GM18861 (cell line): ENCODE results near the gene TCIRG1.

Experiments
- ATAC-seq: cut with Tn5 transposase; IDR thresholded peaks from one replicate; pipeline ENCODE4 v1.9.1; 2021; ENCODE audit not compliant: unreplicated experiment

Gene TCIRG1

DNA sequence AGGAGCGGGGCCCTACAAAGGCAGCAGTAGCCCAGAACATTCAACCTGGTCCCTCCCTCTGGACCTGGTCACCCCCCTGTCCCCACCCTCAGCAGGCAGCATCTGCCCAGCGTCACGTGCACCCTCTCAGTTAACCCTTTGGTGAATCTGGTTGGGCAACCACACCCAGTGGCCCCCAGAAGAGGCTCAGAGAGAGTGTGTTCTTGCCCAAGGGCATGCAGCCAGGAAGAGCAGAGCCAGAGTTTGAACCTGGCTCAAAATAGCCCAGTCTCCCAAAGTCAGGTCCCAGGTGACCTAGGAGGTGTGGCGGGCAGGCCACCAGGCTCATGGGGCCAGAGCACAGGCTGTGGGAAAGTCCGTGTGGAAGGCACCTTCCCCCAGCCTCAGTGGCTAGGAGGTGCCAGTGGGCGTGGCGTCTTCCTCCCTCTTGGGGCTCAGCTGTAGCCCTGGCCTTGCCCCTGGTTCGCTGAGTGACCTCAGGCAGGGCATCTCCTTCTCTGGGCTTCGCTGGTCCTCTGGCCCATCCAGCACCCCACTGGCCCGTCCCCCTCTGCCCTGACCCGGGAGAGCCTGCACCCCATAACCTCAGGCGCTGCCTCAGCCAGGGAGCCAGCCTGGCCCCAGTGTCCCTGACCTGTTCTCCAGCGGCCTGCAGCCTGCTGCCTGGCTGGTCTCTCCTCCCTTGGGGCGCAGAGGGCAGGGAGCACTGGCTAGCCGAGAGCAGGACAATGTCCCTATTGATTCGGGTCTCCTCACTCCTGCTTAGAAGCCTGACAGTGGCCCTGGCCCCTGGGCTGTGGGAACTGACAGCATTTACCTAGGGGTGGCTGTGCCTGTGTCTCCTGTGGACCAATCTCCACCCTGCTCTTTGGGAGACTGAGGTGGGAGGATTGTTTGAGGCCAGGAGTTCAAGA is 21.7 kb upstream of the TCIRG1 start:
- no peak for ATAC-seq

DNA sequence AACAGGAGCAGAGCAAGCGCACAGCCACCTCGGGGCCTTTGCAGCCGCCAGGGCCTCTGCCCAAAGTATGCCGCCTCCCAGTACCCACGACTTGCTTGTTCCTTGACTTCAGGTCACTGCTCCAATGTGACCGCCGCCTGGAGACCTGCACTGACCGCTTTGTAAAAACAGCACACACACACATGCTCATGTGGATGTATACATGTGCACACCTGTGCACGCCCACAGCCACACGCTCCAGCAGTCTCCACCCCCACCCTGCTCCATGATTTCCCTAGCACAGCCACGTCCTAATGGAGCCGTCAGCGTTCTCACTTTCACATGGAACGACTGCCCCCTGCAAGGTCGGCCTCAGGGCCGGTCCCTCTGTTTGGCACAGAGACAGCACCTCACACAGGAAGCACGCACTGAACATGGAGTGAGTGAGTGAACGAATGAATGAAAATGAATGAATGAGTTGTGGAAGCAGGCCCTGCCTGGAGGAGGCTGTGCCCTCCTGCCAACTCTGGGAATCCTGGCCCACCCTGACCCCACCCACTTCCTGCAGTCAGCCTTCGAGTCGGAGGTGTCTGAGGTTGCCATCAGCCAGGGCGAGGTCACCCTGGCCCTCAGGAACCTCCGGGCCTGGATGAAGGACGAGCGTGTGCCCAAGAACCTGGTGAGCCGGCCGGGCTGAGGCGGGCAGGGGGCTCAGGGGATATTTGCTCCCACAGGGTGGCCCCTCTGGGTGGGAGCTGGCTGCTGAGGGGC is 20.7 kb upstream of the TCIRG1 start:
- no peak for ATAC-seq

DNA sequence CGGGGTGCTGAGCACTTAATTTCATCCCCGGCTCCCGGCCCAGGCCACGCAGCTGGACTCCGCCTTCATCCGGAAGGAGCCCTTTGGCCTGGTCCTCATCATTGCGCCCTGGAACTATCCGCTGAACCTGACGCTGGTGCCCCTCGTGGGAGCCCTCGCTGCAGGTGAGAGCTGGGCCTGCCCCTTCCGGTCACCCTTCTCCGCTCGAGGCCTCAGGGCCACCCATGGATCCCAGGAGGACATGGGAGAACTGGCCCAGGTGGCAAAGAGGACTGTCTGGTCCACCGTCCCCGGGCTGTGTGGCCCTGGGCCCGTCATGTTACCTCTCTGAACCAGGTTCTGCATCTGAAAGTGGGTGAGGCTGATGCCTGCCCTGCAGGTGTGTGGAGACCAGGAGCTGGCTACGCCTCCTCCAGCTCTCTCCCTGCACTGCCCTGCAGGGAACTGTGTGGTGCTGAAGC is 20.1 kb upstream of the TCIRG1 start:
- no peak for ATAC-seq

DNA sequence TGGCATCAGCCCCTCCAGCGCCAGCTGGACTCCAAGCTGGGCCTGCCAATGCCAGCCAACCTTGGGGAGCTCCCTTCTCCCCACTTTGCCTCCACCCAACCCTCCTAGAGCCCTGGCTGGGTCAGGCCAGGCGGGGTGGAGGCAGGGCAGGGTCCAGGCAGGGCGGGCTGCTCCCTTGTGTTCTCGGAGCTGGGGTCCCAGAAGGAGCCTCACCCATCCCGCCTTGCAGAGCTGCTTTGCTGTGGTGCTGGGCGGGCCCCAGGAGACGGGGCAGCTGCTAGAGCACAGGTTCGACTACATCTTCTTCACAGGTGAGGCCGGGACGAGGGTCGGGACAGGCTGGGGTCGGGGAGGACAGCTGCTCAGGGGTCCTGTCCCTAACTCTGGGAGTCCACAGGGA is 19.3 kb upstream of the TCIRG1 start:
- no peak for ATAC-seq

DNA sequence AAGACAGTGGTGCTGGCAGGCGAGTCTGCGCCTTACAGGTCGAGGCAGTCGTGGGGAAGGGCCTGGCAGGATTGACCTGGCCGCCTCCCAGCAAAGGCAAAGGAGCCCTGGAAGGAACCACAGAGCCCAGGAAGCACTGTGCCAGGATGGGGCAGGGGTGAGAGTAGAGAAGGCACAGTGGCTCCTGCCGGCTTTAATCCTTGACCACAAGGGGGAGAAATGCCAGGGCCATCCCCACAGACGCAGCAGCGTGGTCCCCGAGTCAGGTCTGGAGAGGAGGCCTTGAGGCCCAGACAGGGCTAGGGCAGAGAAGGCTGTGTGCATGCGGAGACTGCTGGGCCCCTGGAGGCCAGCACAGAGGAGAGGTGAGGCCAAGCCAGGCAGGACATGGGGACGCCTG is 18.2 kb upstream of the TCIRG1 start:
- ATAC-seq, result no peak

DNA sequence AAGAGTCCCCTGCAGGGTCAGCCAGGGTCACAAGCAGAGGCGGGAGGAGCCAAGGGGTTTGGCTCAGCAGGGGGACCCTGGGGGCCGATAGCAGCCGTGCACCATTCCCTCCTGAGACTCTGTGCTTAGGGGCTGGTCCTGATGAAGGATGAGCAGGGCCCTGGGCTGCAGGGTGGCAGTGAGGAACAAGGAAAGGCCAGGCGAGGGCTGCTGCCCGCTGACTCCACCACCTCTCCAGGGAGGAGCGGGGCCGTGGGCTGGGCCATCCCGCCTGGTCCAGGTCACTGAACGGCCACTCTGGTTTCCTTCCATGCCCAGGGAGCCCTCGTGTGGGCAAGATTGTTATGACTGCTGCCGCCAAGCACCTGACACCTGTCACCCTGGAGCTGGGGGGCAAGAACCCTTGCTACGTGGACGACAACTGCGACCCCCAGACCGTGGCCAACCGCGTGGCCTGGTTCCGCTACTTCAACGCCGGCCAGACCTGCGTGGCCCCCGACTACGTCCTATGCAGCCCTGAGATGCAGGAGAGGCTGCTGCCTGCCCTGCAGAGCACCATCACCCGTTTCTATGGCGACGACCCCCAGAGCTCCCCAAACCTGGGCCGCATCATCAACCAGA is 17.5 kb upstream of the TCIRG1 start:
- ATAC-seq, result no peak

DNA sequence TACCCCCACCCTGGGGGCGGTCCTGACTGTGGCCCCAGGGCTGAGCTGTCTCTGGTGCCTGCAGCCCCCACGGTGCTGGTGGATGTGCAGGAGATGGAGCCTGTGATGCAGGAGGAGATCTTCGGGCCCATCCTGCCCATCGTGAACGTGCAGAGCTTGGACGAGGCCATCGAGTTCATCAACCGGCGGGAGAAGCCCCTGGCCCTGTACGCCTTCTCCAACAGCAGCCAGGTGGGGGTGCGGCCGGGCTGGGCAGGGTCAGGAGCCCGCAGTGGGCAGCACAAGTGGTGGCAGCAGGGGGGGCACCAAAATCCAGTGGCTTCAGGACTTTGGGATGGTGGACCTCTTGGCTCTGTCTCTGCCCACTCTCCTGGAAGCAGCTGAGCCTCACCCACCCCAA is 16.3 kb upstream of the TCIRG1 start:
- ATAC-seq, result no peak

DNA sequence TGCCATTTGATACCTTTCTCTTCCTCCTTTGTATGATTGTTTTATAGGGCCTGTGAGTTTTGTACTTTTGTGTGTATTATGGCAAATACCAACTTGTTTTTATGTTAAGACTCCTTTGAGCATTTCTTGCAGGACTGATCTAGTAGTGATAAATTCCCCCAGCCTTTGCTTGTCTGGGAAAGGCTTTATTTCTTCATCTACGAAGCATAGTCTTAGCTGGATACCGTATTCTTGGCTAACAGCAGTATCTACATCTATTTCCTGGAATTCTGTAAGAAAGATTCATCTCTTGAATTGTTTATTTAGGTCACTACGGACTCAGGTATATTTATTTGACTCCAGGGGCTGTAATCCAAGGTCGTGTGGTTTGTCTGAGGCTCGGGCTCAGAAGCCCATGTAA is 14.3 kb upstream of the TCIRG1 start:
- ATAC-seq, result no peak

DNA sequence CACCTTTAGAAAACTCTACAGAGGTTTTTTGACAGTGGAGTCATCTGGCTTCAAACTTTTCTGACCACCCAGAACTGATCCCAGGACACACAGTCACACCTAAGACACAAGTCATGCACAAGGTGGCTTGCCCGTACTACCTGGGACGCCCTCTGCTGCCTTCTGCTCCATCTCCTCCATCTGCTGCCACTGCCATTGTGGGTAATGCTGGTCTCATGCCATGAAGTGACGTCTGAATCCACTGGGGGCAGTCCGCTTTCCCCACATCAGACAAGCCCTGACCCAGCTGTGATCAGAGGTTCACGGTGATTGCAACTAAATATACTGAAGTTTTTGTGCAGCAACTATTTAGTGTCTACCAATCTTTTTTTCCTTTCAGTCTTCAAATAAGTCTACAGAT is 13.8 kb upstream of the TCIRG1 start:
- no peak for ATAC-seq

DNA sequence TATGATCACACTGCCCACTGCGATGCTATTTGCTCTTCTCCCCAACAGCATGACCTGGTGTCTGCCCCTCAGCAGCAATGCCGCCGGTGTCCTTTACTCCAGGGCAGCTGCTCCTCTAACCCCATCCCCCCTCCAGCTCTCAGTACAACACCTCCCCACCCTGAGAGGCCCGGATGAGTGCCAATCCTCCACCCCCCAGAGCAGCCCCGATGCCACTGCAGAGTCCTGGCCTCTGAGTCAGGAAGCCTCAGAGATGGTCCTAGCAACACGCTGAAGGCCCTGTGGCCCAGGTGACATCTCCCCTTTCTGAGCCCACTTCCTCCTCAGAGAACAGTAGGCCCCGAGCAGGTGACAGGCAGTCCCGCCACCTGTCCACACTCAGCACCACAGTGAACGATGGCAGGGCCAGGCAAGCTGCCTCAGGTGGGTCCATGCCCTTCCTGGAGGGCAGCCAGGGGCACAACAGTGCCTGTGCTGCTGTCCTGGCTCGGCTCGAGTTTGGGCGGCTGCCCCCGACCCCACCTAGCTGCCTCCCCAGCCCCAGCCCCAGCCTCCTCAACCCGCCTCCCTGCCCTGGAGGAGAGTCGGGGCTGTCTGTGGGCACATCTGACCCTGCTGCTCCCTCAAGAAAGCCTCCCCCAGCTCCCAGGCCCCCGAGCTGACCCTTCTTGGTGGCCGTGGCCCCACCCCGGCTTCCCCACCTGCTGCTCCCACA is 12.3 kb upstream of the TCIRG1 start:
- no peak for ATAC-seq

DNA sequence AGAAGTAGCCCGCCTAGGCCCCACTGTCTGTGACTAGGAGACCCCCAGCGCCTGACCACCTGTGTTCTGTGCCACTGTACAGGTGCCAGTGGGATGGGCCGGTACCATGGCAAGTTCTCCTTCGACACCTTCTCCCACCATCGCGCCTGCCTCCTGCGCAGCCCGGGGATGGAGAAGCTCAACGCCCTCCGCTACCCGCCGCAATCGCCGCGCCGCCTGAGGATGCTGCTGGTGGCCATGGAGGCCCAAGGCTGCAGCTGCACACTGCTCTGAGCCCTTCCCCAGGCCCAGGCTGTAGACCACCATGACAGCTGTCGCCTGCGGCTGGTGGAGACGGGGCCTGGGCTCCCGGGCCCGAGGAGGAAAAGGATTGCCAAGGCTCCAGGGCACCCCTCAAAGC is 11.2 kb upstream of the TCIRG1 start:
- no peak for ATAC-seq

DNA sequence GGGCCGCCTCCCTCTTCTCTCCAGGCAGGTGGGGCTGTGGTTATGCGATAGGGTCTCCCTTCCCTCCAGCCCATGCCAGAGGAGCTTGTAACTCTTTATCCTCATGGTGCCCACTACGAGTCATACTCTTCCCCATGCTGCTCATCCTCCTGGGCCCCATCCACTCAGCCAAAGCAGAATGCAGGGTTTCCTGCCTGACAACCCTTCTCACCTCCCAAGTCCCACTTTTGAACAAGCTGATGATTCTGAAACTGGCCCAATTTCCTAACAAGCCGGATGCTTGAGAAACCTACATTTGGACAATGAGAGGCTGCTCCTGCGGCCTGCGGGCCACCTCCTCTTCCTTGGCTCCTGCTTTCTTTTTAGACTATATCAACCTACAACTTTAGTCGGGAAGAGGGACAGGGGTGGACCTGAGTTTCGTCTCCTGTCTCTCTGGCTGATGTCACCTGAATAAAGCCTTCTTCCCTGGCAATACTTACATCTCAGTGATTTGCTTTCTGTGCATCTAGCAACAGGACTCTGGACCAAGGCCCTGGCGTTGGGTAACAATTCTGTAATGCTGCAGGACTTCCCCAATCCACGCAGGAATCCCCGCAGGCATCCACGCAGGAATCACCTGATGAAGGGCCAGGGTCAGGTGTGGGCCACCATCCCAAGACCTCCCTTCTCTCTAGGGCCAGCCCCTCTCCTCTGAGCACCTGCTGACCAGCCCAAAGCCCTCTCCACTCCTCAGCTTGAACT is 9.9 kb upstream of the TCIRG1 start:
- ATAC-seq, result no peak

DNA sequence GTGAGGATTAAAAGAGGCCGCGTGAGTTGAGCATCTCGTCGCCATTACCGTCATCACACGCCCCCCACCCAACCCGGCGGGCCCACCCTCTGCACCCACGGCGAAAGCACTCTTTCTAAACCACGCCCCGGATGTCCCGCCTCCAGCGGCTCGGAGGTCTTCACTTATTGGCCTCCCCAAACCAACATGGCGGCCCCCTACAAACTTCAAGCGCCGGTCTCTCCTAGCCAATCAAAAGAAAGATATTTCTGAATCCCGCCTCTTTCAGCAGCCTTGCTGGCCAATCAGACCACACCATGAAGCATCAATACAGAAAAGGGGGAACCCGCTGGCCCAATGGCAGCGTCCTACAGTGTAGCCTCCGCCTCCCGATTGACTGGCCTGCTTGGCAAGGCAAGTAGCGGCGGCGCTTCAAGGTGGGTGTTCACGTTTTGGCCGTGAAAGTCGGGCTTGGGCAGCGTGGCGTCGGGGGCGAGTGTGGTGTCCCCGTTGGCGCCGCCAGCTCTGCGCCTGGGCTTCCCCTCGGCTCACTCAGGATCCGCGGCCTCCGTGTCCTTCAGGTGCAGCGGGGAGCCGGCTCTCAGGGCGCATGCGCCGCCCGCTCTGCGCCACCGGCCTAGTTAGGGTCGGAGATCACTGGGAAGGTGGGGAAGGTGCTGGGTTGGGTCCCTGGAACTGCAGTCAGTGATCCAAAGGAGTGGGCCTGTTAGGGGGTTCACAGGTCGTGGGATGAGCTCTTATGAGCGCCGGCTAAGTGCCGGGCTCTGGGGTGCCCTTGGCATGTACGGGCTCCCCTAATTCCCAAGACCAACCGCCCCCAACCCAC is 8.3 kb upstream of the TCIRG1 start, which contains the start of gene NDUFS8:
Gene NDUFS8, plus strand, starts transcription at position 364 of the 826 bp plus-strand sequence. CDS start 1,471 bp downstream, outside the sequence.
- peak; percentile 84 for ATAC-seq

DNA sequence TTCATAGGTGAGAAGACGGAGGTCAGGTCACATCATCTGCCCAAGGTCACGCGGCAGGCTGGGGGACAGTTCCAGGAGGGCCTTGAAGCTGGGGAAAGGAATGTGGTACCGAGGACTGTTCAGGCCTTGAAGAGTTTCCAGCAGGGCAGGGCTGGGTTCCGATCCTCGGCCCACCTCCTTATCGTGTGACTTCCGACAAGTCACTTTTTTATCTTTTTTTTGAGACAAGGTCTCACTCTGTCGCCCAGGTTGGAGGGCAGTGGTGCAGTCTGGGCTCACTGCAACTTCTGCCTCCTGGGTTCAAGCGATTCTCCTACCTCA is 7.7 kb upstream of the TCIRG1 start:
- ATAC-seq, result no peak

DNA sequence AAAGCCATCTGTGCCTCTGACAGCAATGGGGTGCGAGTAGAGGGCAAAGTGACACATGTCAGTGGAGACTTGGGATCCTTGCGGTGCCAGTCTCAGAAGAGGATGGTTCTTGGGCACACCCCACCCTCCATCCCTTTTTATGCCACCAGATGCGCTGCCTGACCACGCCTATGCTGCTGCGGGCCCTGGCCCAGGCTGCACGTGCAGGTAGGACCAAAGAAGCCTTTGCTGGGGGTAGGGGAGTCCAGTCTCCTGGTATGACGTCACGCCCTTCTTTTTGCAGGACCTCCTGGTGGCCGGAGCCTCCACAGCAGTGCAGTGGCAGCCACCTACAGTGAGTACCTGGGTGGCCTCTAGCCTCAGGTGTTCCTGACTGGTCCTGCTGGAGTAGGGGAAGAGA is 6.8 kb upstream of the TCIRG1 start:
- no peak for ATAC-seq

DNA sequence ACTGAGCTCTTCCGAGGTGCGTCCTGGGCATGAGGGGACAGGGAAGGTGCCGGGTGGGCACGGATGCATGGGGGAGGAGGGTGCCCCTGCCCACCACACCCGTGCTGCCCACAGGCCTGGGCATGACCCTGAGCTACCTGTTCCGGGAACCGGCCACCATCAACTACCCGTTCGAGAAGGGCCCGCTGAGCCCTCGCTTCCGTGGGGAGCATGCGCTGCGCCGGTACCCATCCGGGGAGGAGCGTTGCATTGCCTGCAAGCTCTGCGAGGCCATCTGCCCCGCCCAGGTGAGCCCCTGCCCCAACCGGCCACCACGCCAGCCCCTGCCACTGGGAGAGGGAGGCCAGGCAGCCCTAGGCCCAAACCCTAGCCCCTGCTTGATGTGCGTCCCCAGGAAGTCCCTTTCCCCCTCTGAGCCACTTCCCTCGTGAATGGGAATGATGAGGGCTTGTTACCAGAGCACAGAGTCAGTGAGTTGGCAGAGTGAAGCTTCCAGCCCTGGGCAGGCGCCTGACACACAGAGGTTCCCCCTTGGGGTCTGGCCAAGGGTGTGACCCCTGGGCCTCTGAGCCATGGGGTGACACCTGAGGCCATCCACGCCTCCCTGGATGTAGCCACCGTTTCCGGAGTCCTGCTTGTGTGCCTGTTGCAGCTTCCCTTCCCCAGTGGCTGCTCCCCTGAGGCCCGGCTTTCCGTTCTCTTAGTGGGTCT is 5.7 kb upstream of the TCIRG1 start:
- ATAC-seq, result no peak

DNA sequence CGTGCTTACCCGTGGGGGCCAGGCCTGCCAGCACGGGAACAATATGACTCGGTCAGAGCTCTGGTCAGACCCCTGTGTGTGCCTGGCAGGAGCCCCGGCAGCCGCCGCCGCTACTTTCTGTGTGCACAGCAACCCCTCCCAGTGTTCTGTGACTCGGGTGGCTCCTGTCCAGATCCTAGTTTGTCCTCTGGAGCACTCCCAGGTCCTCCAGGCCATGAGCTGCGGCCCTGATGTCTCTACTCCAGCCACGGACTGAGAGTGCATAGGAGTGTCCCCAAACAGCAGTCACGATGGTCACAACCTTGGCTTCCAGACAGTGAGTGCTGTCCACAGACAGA is 5.1 kb upstream of the TCIRG1 start:
- no peak for ATAC-seq

DNA sequence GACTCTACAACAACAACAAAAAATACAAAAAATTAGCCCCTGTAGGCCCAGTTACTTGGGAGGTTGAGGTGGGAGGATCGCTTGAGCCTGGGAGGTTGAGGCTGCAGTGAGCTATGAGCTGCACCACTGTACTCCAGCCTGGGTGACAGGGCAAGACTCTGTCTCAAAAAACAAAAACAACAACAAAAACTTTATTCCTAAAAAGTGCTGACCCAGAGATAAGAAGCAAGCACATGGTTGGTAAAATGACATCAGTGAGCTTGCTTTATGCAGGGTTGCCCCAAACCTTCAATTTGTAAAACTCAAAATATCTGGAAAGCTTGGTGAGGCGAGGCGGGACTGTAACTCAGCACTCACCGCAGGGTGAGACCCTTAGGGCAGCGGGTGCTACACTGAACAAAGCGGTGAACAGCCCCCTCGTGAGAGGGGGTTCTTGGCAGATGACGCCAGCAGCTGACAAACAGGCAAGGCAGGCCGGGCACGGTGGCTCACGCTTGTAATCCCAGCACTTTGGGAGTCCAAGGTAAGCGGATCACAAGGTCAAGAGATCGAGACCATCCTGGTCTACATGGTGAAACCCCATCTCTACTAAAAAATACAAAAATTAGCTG is 3.5 kb upstream of the TCIRG1 start:
- ATAC-seq, result no peak
